Neural crest cell (in vitro differentiated cells): Measurements from ENCODE around the gene BEND2. TPM values are rescaled to one million over a fixed set of nuclear protein-coding genes. Genes with fewer than 3 reads are reported as not detected.

Source experiments
- DNase-seq: peaks from one replicate; pipeline ENCODE4 v3.0.0; 2021; ENCODE audit warnings: low read depth, mixed read lengths, low spot score
- H3K27ac Mint-ChIP-seq: one replicate; pipeline ENCODE4 v1.8.0; 2021; ENCODE audit warnings: mild to moderate bottlenecking, mixed read lengths; ENCODE audit not compliant: unreplicated experiment
- H3K27me3 Mint-ChIP-seq: 2 replicates; pipeline ENCODE4 v1.8.0; 2021; ENCODE audit warnings: low read depth, mild to moderate bottlenecking, mixed read lengths
- H3K36me3 Mint-ChIP-seq: 2 replicates; pipeline ENCODE4 v1.8.0; 2021; ENCODE audit warnings: low read depth, mild to moderate bottlenecking, mixed read lengths
- H3K4me1 Mint-ChIP-seq: 2 replicates; pipeline ENCODE4 v1.8.0; 2021; ENCODE audit warnings: mixed read lengths
- H3K4me3 Mint-ChIP-seq: one replicate; pipeline ENCODE4 v1.8.0; 2021; ENCODE audit warnings: mild to moderate bottlenecking, mixed read lengths
- H3K9me3 Mint-ChIP-seq: 2 replicates; pipeline ENCODE4 v1.8.0; 2021; ENCODE audit warnings: mixed read lengths
- total RNA-seq: library from RNA; stranded (reverse); gene quantifications from 2 replicates; pipeline ENCODE4 v1.2.1, GENCODE V29; 2021
- TF ChIP-seq, protein P1 (sequence below): fragments of 200-600 bp; sonication (generic); conservative IDR thresholded peaks from 2 replicates; pipeline ENCODE4 v1.5.0; 2021; ENCODE audit warnings: antibody characterized with exemption, mild to moderate bottlenecking

BEND2 gene
- total RNA-seq, 1 donor from 2014 or later: not detected

DNA sequence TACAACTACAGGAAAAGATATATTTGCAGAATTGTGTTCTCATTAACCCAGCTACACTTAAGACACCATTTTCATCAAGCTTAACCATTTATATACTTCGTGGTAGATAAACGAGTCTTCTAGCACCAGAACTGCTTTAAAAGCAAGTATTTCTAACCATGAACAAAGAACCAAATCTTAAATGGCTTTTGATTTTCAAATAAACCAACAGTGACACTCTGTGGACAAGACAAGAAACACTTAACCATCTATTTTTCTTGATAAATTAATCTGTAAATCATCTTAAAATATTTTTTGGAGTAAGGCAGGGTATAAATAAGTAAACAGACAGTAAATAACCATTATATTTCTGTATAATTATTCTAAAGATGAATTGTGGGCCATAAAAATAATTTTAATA, 10.2 kb downstream of the BEND2 start:
- DNase-seq: no peak
- Mint-ChIP-seq H3K9me3 (no peaks in the 10 kb centered on the region), H3K4me3 (no peak overlapping the region), H3K4me1 (no peaks in the 10 kb centered on the region), H3K27me3 (no peaks in the 10 kb centered on the region), H3K36me3 (no peaks in the 10 kb centered on the region), H3K27ac (no peak overlapping the region)
- TF ChIP-seq, protein P1, sequence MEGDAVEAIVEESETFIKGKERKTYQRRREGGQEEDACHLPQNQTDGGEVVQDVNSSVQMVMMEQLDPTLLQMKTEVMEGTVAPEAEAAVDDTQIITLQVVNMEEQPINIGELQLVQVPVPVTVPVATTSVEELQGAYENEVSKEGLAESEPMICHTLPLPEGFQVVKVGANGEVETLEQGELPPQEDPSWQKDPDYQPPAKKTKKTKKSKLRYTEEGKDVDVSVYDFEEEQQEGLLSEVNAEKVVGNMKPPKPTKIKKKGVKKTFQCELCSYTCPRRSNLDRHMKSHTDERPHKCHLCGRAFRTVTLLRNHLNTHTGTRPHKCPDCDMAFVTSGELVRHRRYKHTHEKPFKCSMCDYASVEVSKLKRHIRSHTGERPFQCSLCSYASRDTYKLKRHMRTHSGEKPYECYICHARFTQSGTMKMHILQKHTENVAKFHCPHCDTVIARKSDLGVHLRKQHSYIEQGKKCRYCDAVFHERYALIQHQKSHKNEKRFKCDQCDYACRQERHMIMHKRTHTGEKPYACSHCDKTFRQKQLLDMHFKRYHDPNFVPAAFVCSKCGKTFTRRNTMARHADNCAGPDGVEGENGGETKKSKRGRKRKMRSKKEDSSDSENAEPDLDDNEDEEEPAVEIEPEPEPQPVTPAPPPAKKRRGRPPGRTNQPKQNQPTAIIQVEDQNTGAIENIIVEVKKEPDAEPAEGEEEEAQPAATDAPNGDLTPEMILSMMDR: peak; percentile 64

DNA sequence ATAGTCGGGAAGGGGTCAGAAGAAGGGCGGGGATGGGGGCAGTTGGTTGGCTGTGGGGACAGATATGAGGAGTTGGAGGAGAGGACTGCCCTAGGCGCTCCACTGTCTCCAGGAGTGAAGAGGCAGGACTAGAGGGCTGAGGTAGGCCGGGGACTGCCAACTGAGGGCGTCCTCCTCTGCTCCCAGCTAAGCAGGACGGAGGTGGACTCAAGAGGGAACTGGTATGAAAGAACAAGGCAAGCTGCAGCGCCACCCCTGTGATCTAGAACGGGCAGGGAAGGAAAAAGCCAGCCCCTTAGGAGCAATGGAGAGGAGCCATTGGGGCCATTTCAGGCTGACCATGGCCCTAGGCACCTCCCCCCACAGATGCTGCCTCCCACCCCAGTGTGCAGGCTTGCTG, 14.0 kb downstream of the BEND2 start:
- DNase-seq: no peak
- H3K27ac Mint-ChIP-seq: no peak overlapping the region
- H3K4me3 Mint-ChIP-seq: no peak overlapping the region
- H3K27me3 Mint-ChIP-seq: no peaks in the 10 kb centered on the region
- no peaks in the 10 kb centered on the region for H3K4me1 Mint-ChIP-seq
- H3K36me3 Mint-ChIP-seq: no peaks in the 10 kb centered on the region
- TF ChIP-seq, protein P1: no peak
- H3K9me3 Mint-ChIP-seq: no peaks in the 10 kb centered on the region

GRCh38 chrX:18203631-18204030, 17.1 kb downstream of the BEND2 start:
- no peak for DNase-seq
- Mint-ChIP-seq H3K27me3 (no peaks in the 10 kb centered on the region), H3K4me3 (no peak overlapping the region), H3K36me3 (no peaks in the 10 kb centered on the region), H3K4me1 (no peaks in the 10 kb centered on the region), H3K9me3 (no peaks in the 10 kb centered on the region), H3K27ac (no peak overlapping the region)
- TF ChIP-seq, protein P1: no peak

- no peaks in the 10 kb centered on the region for H3K36me3 Mint-ChIP-seq
- H3K4me1 Mint-ChIP-seq: no peaks in the 10 kb centered on the region
- TF ChIP-seq, protein P1: no peak
- H3K27ac Mint-ChIP-seq: no peak overlapping the region
- H3K9me3 Mint-ChIP-seq: peaks cover 11% of the 10 kb centered on the region
- no peak for DNase-seq
- H3K27me3 Mint-ChIP-seq: no peaks in the 10 kb centered on the region
- H3K4me3 Mint-ChIP-seq: no peak overlapping the region
Observed at GRCh38 chrX:18194688-18195087, 26.0 kb downstream of the BEND2 start.

GRCh38 chrX:18179446-18179845, 41.2 kb downstream of the BEND2 start:
- Mint-ChIP-seq H3K36me3 (no peaks in the 10 kb centered on the region), H3K9me3 (peaks cover 2% of the 10 kb centered on the region), H3K4me3 (no peak overlapping the region), H3K4me1 (no peaks in the 10 kb centered on the region), H3K27me3 (no peaks in the 10 kb centered on the region), H3K27ac (no peak overlapping the region)
- no peak for DNase-seq
- TF ChIP-seq, protein P1: no peak

DNA sequence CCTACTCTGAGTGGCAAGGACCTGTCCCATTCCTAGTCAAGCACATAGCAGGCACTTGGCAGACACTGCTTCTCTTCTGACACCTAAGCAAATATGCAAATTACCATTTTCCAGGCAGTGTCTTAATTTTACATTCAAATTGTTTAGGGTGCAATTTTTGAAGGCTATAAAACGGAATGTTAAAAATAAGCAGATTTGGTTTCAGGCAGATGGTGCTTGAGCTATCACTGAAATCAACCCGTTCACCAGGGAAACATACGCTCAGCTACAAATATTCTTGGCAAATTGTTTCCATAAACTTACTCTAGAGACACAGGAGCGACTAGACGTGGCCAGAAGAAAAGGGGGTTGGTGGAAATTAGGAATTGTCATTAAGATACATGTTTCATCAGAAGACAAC, 45.7 kb downstream of the BEND2 start:
- no peaks in the 10 kb centered on the region for H3K9me3 Mint-ChIP-seq
- no peaks in the 10 kb centered on the region for H3K36me3 Mint-ChIP-seq
- H3K27me3 Mint-ChIP-seq: no peaks in the 10 kb centered on the region
- TF ChIP-seq, protein P1: no peak
- H3K27ac Mint-ChIP-seq: no peak overlapping the region
- peaks cover 4% of the 10 kb centered on the region for H3K4me1 Mint-ChIP-seq
- DNase-seq: no peak
- no peak overlapping the region for H3K4me3 Mint-ChIP-seq
